ENCODE measurements around the gene TAB2.

DNA sequence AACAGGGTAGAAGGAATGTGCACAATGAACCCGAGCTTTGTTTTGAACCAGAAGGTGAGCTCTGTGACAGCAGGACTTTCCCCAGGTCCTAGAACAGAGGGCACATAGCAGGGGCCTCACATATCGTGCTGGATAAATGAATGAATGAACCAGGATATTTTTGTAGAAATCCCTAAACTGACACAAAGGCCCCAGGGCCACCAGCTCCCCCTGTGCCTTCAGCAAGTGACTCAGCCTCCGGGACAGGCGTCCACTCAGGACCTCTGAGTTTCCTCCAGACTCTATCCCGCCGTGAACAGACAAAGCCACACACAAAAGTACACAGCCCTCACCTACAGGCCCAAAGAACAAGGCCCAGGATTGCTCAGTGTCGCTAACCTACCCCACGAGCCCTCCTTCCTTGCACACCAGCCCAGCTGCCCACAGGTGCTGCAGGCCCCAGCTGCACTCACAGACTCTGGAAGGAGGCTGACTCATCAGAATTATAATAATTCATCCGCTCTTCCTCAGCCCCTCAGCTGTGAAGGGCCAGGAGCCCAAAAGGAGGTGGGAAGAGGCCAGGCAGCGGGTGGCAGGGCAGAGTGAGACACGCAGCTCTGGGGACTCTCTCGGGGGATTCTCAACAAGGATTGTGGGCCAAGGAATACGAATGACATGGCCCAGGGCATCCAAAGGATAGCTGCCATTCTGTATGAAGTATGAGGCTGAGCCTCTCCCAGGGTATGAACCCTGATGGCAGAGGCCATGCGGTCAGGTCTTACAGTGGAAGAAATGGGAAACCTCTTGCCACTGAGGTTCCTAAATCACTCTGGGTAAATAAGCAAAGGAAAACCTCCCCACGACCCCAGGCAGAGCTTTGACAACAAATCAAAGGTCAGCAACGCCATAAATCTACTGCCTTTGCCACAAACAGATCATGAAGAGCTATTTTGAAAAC is 123.5 kb downstream of the TAB2 start:
- TF ChIP-seq ZNF274 (IDR thresholded peaks at IDR 0.05; ENCODE audit: low read depth, low read length) = no peak
- no peak for TF ChIP-seq YY1 (IDR thresholded peaks at IDR 0.05; ENCODE audit: insufficient read depth, insufficient read length)
